B cell (primary cell): ENCODE measurements around the gene IL1RAPL1. TPM values are rescaled to one million over a fixed set of nuclear protein-coding genes. Genes with fewer than 3 reads are reported as not detected.
"Not testable (repeated sequence)": the region's sequence is repeated elsewhere in the genome, so short reads cannot be mapped to it uniquely, and the experiment has no call there.

Experiments
- ATAC-seq: fragments of 200-7000 bp; cut with Tn5 transposase; one replicate; pipeline ENCODE4 v1.10.0; 2021; ENCODE audit warnings: low read depth, mild to moderate bottlenecking, moderate number of reproducible peaks, moderate library complexity
- CTCF ChIA-PET: fragments of 350-600 bp; sonication (Branson Sonifier 250); formaldehyde crosslinking; loops from one replicate; lab custom pipeline; 2021; ENCODE audit warnings: antibody characterized with exemption, inconsistent platforms; lab: Charles Lee
- POLR2A ChIA-PET: fragments of 350-600 bp; sonication (Branson Sonifier 250); formaldehyde crosslinking; loops from one replicate; lab custom pipeline; 2021; ENCODE audit warnings: antibody characterized with exemption; lab: Charles Lee
- DNase-seq: peaks from one replicate; pipeline ENCODE4 v3.0.0; 2013
- H2AFZ ChIP-seq: 2 replicates; pipeline ENCODE4 v1.6.1; 2012; ENCODE audit warnings: mild to moderate bottlenecking, low read depth, low read length; ENCODE audit not compliant: insufficient read depth, poor library complexity, severe bottlenecking
- H3K27ac ChIP-seq, 2 donors: 1 replicate in 1 of 2; 2 replicates in 1 of 2; pipeline ENCODE4 v1.5.1; 2012 to 2013; ENCODE audit warnings: low read length in 2 of 2, mild to moderate bottlenecking in 2 of 2, moderate library complexity in 1 of 2
- H3K27me3 ChIP-seq, 4 experiments: fragments of 200-600 bp in 1 of 4; sonication (generic) in 1 of 4; replicated peaks in 1 of 4; 1 replicate in 2 of 4; 2 replicates in 2 of 4; pipeline versions ENCODE4 v1.6.1 to v1.7.0; 2013 to 2016; ENCODE audit warnings: low read length in 3 of 4, mild to moderate bottlenecking in 2 of 4, mixed read lengths in 1 of 4, moderate library complexity in 1 of 4; ENCODE audit not compliant: insufficient read depth in 4 of 4, control insufficient read depth in 3 of 4; ENCODE audit errors: control extremely low read depth in 1 of 4
- H3K36me3 ChIP-seq, 2 experiments: replicated peaks in 1 of 2; 1 replicate in 1 of 2; 2 replicates in 1 of 2; pipeline versions ENCODE4 v1.6.1 to v1.7.1; 2013; ENCODE audit warnings: low read length in 1 of 2; ENCODE audit not compliant: insufficient read depth in 2 of 2, control insufficient read depth in 1 of 2; ENCODE audit errors: control extremely low read depth in 1 of 2, extremely low read depth in 1 of 2
- H3K4me1 ChIP-seq, 2 donors: fragments of 200-600 bp in 1 of 2; sonication (generic) in 1 of 2; 1 replicate in 1 of 2; 2 replicates in 1 of 2; pipeline versions ENCODE4 v1.5.1 to v1.6.1; 2013 to 2017; ENCODE audit warnings: low read length in 2 of 2; ENCODE audit not compliant: control insufficient read depth in 2 of 2, insufficient read depth in 2 of 2
- H3K4me2 ChIP-seq: replicated peaks from 2 replicates; pipeline ENCODE3; 2012; ENCODE audit warnings: mild to moderate bottlenecking, low read depth, low read length; ENCODE audit not compliant: poor library complexity, severe bottlenecking
- H3K4me3 ChIP-seq, 5 experiments: fragments of 200-600 bp in 1 of 5; sonication (generic) in 1 of 5; 1 replicate in 3 of 5; 2 replicates in 2 of 5; pipeline versions ENCODE4 v1.5.1 to v1.7.0; 2011 to 2016; ENCODE audit warnings: low read length in 4 of 5, mild to moderate bottlenecking in 4 of 5, low read depth in 2 of 5, control low read depth in 1 of 5, moderate library complexity in 1 of 5; ENCODE audit not compliant: insufficient read depth in 1 of 5; ENCODE audit errors: control extremely low read depth in 1 of 5, extremely low read depth in 1 of 5
- H3K79me2 ChIP-seq: fragments of 200-600 bp; sonication (generic); one replicate; pipeline ENCODE4 v1.6.0; 2016; ENCODE audit warnings: low read length; ENCODE audit not compliant: control insufficient read depth, insufficient read depth
- H3K9ac ChIP-seq: fragments of 200-600 bp; sonication (generic); 2 replicates; pipeline ENCODE4 v1.6.1; 2017; ENCODE audit warnings: mild to moderate bottlenecking, low read length, moderate library complexity
- H3K9me3 ChIP-seq, 3 donors: one replicate each; pipeline versions ENCODE4 v1.6.1 to v1.7.1; 2013; ENCODE audit warnings: low read length in 2 of 3; ENCODE audit not compliant: control insufficient read depth in 2 of 3, insufficient read depth in 1 of 3; ENCODE audit errors: control extremely low read depth in 1 of 3
- H4K20me1 ChIP-seq: 2 replicates; pipeline ENCODE4 v1.6.0; 2012; ENCODE audit warnings: mild to moderate bottlenecking, low read length; ENCODE audit not compliant: insufficient read depth, control insufficient read depth, poor library complexity, severe bottlenecking
- H3K27ac Mint-ChIP-seq: one replicate; pipeline ENCODE4 v1.8.0; 2021; ENCODE audit warnings: mixed read lengths
- H3K27me3 Mint-ChIP-seq: one replicate; pipeline ENCODE4 v1.8.0; 2021; ENCODE audit warnings: mixed read lengths
- H3K4me1 Mint-ChIP-seq: one replicate; pipeline ENCODE4 v1.8.0; 2021; ENCODE audit warnings: mixed read lengths
- H3K4me3 Mint-ChIP-seq: one replicate; pipeline ENCODE4 v1.8.0; 2021; ENCODE audit warnings: mixed read lengths
- H3K9me3 Mint-ChIP-seq: one replicate; pipeline ENCODE4 v1.8.0; 2022; ENCODE audit warnings: mixed read lengths; ENCODE audit not compliant: insufficient read depth
- EZH2 ChIP-seq: IDR thresholded peaks from 2 replicates; pipeline ENCODE4 v1.6.1; 2012; ENCODE audit warnings: borderline replicate concordance, low read depth, mild to moderate bottlenecking, moderate library complexity, low read length; ENCODE audit not compliant: insufficient read depth, poor library complexity, severe bottlenecking
- WGBS: methylation state at CpG from one replicate; pipeline ENCODE4 v1.1.5; 2013; ENCODE audit warnings: missing lambda C conversion rate; ENCODE audit not compliant: insufficient coverage; 5-methylcytosine and 5-hydroxymethylcytosine counted together
- intact Hi-C: fragments of 100-400 bp; cut with micrococcal nuclease; formaldehyde crosslinking; loops from one replicate; pipeline ENCODE4 v1.10.0; 2022
- polyA plus RNA-seq: library from polyadenylated mRNA; depleted of rRNA; stranded (reverse); fragments of >200 nt; gene quantifications from 2 replicates; pipeline ENCODE4 v1.2.3, GENCODE V29; 2012
- total RNA-seq, 2 donors: library from RNA; stranded (reverse); fragments of 120-200 nt in 1 of 2; gene quantifications; 1 replicate in 1 of 2; 2 replicates in 1 of 2; pipeline versions ENCODE4 v1.2.3 to v1.2.4, GENCODE V29; 2013 to 2022
- TF ChIP-seq, protein P1 (sequence below): fragments of 200-600 bp; IDR thresholded peaks from one replicate; pipeline ENCODE4 v1.8.0; 2022; ENCODE audit warnings: antibody characterized with exemption, mild to moderate bottlenecking

IL1RAPL1 gene
- total and polyA plus RNA-seq, 2 donors (not counting 1 experiment from before 2014, with no cell fraction given) = not detected

DNA sequence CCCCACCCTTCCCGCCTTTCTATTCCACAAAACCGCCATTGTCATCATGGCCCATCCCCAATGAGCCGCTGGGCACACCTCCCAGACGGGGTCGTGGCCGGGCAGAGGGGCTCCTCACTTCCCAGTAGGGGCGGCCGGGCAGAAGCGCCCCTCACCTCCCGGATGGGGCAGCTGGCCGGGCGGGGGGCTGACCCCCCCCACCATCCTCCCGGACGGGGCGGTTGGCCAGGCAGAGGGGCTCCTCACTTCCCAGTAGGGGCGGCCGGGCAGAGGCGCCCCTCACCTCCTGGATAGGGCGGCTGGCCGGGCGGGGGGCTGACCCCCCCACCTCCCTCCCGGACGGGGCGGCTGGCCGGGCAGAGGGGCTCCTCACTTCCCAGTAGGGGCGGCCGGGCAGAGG, 745.8 kb downstream of the IL1RAPL1 start:
- H3K4me1 ChIP-seq, ATAC-seq, H3K36me3 ChIP-seq, H3K79me2 ChIP-seq, H3K27ac Mint-ChIP-seq, H3K4me3 ChIP-seq, H2AFZ ChIP-seq, H3K9me3 ChIP-seq, intact Hi-C loops, H3K9ac ChIP-seq, POLR2A ChIA-PET, H3K27me3 ChIP-seq, H3K4me2 ChIP-seq, H3K4me1 Mint-ChIP-seq, CTCF ChIA-PET, DNase-seq, H3K4me3 Mint-ChIP-seq, H3K9me3 Mint-ChIP-seq, H3K27me3 Mint-ChIP-seq, H4K20me1 ChIP-seq, H3K27ac ChIP-seq: not testable (repeated sequence)
- no CpG with 5 or more reads among the region's 27 CpGs for WGBS

DNA sequence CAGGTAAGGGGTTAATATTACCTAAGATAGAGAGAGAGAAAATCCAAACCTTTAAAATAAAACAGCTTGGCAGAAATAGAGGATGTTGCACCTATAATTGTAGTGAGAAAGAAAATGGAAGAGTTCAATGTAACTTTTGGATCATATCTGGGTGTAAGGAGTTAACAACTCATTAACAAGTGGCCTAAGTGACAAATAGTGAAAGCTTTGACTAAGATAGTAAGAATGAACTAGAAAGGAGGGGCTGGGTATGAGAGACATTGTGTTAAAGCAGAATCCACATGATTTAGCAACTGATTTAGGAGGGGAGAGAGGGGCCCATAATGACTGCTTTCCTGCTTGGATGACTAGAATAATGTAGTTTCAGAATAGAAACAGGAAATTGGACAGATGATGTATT, 761.0 kb downstream of the IL1RAPL1 start:
- Histone ChIP-seq H3K36me3 (no peaks in the 10 kb centered on the region), H3K4me1 (no peaks in the 10 kb centered on the region), H3K4me2 (no peak overlapping the region), H2AFZ (no peak overlapping the region), H3K4me3 (no peak overlapping the region), H3K9me3 (no peaks in the 10 kb centered on the region), H3K27ac (no peak overlapping the region), H3K27me3 (no peaks in the 10 kb centered on the region), H3K79me2 (no peaks in the 10 kb centered on the region), H3K9ac (no peak overlapping the region), H4K20me1 (no peaks in the 10 kb centered on the region)
- Mint-ChIP-seq H3K9me3 (no peaks in the 10 kb centered on the region), H3K27ac (no peak overlapping the region), H3K4me3 (no peak overlapping the region), H3K27me3 (no peaks in the 10 kb centered on the region), H3K4me1 (no peaks in the 10 kb centered on the region)
- no peak for TF ChIP-seq EZH2
- TF ChIP-seq, protein P1, sequence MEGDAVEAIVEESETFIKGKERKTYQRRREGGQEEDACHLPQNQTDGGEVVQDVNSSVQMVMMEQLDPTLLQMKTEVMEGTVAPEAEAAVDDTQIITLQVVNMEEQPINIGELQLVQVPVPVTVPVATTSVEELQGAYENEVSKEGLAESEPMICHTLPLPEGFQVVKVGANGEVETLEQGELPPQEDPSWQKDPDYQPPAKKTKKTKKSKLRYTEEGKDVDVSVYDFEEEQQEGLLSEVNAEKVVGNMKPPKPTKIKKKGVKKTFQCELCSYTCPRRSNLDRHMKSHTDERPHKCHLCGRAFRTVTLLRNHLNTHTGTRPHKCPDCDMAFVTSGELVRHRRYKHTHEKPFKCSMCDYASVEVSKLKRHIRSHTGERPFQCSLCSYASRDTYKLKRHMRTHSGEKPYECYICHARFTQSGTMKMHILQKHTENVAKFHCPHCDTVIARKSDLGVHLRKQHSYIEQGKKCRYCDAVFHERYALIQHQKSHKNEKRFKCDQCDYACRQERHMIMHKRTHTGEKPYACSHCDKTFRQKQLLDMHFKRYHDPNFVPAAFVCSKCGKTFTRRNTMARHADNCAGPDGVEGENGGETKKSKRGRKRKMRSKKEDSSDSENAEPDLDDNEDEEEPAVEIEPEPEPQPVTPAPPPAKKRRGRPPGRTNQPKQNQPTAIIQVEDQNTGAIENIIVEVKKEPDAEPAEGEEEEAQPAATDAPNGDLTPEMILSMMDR = no peak
- intact Hi-C loops = no loop called here
- DNase-seq (no peak), ATAC-seq (no peak)
- CTCF ChIA-PET = no interaction called here
- POLR2A ChIA-PET = no interaction called here
